GM23338 (cell line): ENCODE results near the gene PHF10. TPM values are rescaled to one million over a fixed set of nuclear protein-coding genes. Genes with fewer than 3 reads are reported as not detected.

ENCODE experiments used
- ATAC-seq: fragments of 200-7000 bp; cut with Tn5 transposase; 3 replicates; pipeline ENCODE4 v1.9.1; 2020
- DNase-seq: peaks from one replicate; pipeline ENCODE4 v3.0.0-alpha.2; 2015; ENCODE audit warnings: low spot score
- H2AFZ ChIP-seq: fragments of 200-600 bp; sonication (generic); 2 replicates; pipeline ENCODE4 v1.8.0; 2016; ENCODE audit warnings: antibody characterized with exemption, mild to moderate bottlenecking, moderate library complexity
- H3F3A ChIP-seq: fragments of 200-600 bp; sonication (generic); replicated peaks from 2 replicates; pipeline ENCODE4 v1.8.0; 2017; ENCODE audit warnings: antibody characterized with exemption, mixed run types, low read depth
- H3K27ac ChIP-seq: fragments of 200-600 bp; sonication (generic); 2 replicates; pipeline ENCODE4 v1.6.1; 2016; ENCODE audit warnings: low read depth
- H3K27me3 ChIP-seq: fragments of 200-600 bp; sonication (generic); 2 replicates; pipeline ENCODE4 v1.8.0; 2016; ENCODE audit warnings: mild to moderate bottlenecking, mixed run types, moderate library complexity; ENCODE audit not compliant: insufficient read depth
- H3K36me3 ChIP-seq: fragments of 200-600 bp; sonication (generic); 2 replicates; pipeline ENCODE4 v1.8.0; 2016; ENCODE audit warnings: mild to moderate bottlenecking; ENCODE audit not compliant: insufficient read depth
- H3K4me1 ChIP-seq: fragments of 200-600 bp; sonication (generic); 2 replicates; pipeline ENCODE4 v1.8.0; 2016; ENCODE audit warnings: mild to moderate bottlenecking, moderate library complexity; ENCODE audit not compliant: insufficient read depth
- H3K4me2 ChIP-seq: fragments of 200-600 bp; sonication (generic); 2 replicates; pipeline ENCODE4 v1.7.1; 2017; ENCODE audit warnings: mixed run types
- H3K4me3 ChIP-seq: fragments of 200-600 bp; sonication (generic); 2 replicates; pipeline ENCODE4 v1.6.1; 2016; ENCODE audit warnings: mixed run types
- H3K79me2 ChIP-seq: fragments of 200-600 bp; sonication (generic); replicated peaks from 2 replicates; pipeline ENCODE4 v1.8.0; 2017; ENCODE audit warnings: mild to moderate bottlenecking; ENCODE audit not compliant: insufficient read depth
- H3K9me2 ChIP-seq: fragments of 200-600 bp; sonication (generic); 2 replicates; pipeline ENCODE4 v1.8.0; 2017; ENCODE audit not compliant: insufficient read depth
- H4K20me1 ChIP-seq: fragments of 200-600 bp; sonication (generic); replicated peaks from 2 replicates; pipeline ENCODE4 v1.8.0; 2017; ENCODE audit warnings: mild to moderate bottlenecking; ENCODE audit not compliant: insufficient read depth
- H3K27ac Mint-ChIP-seq: 2 replicates; pipeline ENCODE4 v1.8.0; 2020; ENCODE audit warnings: inconsistent platforms, mild to moderate bottlenecking, moderate library complexity, mixed read lengths
- H3K27me3 Mint-ChIP-seq: 3 replicates; pipeline ENCODE4 v1.8.0; 2022; ENCODE audit warnings: low read depth, mild to moderate bottlenecking, moderate library complexity, mixed read lengths, inconsistent platforms; ENCODE audit not compliant: insufficient read depth, poor library complexity
- H3K36me3 Mint-ChIP-seq: 3 replicates; pipeline ENCODE4 v1.8.0; 2021; ENCODE audit warnings: low read depth, mild to moderate bottlenecking, inconsistent platforms, moderate library complexity, mixed read lengths
- H3K4me1 Mint-ChIP-seq: 3 replicates; pipeline ENCODE4 v1.8.0; 2020; ENCODE audit warnings: mild to moderate bottlenecking, inconsistent platforms, mixed read lengths
- H3K4me3 Mint-ChIP-seq: 3 replicates; pipeline ENCODE4 v1.8.0; 2021; ENCODE audit warnings: moderate library complexity, mild to moderate bottlenecking, inconsistent platforms, mixed read lengths
- H3K9me3 Mint-ChIP-seq: 3 replicates; pipeline ENCODE4 v1.8.0; 2020; ENCODE audit warnings: moderate library complexity, mild to moderate bottlenecking, inconsistent platforms, mixed read lengths
- CREB1 ChIP-seq: fragments of 250-450 bp; sonication (Bioruptor Pico); IDR thresholded peaks from 2 replicates; pipeline ENCODE4 v1.5.0; 2020; ENCODE audit warnings: low read depth, mild to moderate bottlenecking, moderate library complexity
- CTCF ChIP-seq, 2 experiments: fragments of 200-600 bp in 1 of 2; sonication (generic) in 1 of 2; conservative IDR thresholded peaks; 2 replicates each; pipeline versions ENCODE4 v1.5.1 to v1.6.1; 2016 to 2017; ENCODE audit warnings: antibody characterized with exemption in 2 of 2, low read depth in 2 of 2, mild to moderate bottlenecking in 2 of 2, moderate library complexity in 1 of 2
- ETS1 ChIP-seq: IDR thresholded peaks from 2 replicates; pipeline ENCODE4 v1.6.1; 2016; ENCODE audit warnings: antibody characterized with exemption
- EZH2 ChIP-seq: fragments of 200-600 bp; sonication (generic); IDR thresholded peaks from one replicate; pipeline ENCODE4 v1.8.0; 2017; ENCODE audit warnings: antibody characterized with exemption, mild to moderate bottlenecking, low read depth; ENCODE audit not compliant: unreplicated experiment
- EZH2phosphoT487 ChIP-seq: fragments of 200-600 bp; sonication (generic); IDR thresholded peaks from one replicate; pipeline ENCODE4 v1.8.1; 2018; ENCODE audit warnings: antibody characterized with exemption; ENCODE audit not compliant: unreplicated experiment
- JUNB ChIP-seq: IDR thresholded peaks from one replicate; pipeline ENCODE4 v1.6.1; 2016; ENCODE audit warnings: antibody characterized with exemption; ENCODE audit not compliant: unreplicated experiment
- NANOG ChIP-seq: IDR thresholded peaks from 2 replicates; pipeline ENCODE4 v1.6.1; 2016; ENCODE audit warnings: antibody characterized with exemption, borderline replicate concordance
- POLR2AphosphoS5 ChIP-seq: IDR thresholded peaks from 2 replicates; pipeline ENCODE4 v1.6.1; 2016; ENCODE audit warnings: antibody characterized with exemption, low read depth
- REST ChIP-seq: IDR thresholded peaks from one replicate; pipeline ENCODE4 v1.6.1; 2018; ENCODE audit warnings: antibody characterized with exemption; ENCODE audit not compliant: unreplicated experiment
- STAT1 ChIP-seq: IDR thresholded peaks from one replicate; pipeline ENCODE4 v1.6.1; 2016; ENCODE audit warnings: antibody characterized with exemption; ENCODE audit not compliant: unreplicated experiment
- ZNF114 ChIP-seq: fragments of 250-450 bp; sonication (Bioruptor Pico); IDR thresholded peaks from 2 replicates; pipeline ENCODE4 v1.5.0; 2020; ENCODE audit warnings: mild to moderate bottlenecking, moderate library complexity
- ZNF331 ChIP-seq: fragments of 250-450 bp; sonication (Bioruptor Pico); IDR thresholded peaks from 2 replicates; pipeline ENCODE4 v1.5.0; 2020; ENCODE audit warnings: low read depth, mild to moderate bottlenecking, moderate library complexity
- ZNF462 ChIP-seq: fragments of 250-450 bp; sonication (Bioruptor Pico); IDR thresholded peaks from 2 replicates; pipeline ENCODE4 v1.5.0; 2020; ENCODE audit warnings: mild to moderate bottlenecking, moderate library complexity
- polyA plus RNA-seq: library from polyadenylated mRNA; unstranded; fragments of >200 nt; fragmentation: Nextera tagmentation; extraction: Ambion mirVana; gene quantifications from 2 replicates; pipeline ENCODE4 v1.2.1, GENCODE V29; 2016
- total RNA-seq: library from RNA; depleted of rRNA; stranded (reverse); fragments of >200 nt; shearing (Covaris generic); gene quantifications from 2 replicates; pipeline ENCODE4 v1.2.3, GENCODE V29; 2014

The PHF10 gene
- total and polyA plus RNA-seq, 2 experiments from 2014 or later, result 16.5 to 44.7 TPM

GRCh38 chr6:169685860-169686259 is 38.4 kb downstream of the PHF10 start:
- no peak overlapping the region for H3K27ac ChIP-seq
- H3K79me2 ChIP-seq, result peaks cover 69% of the 10 kb centered on the region
- DNase-seq, result no peak
- Mint-ChIP-seq H3K4me1 (peaks cover 3% of the 10 kb centered on the region; the same call in 2 of the 3 replicates), H3K9me3 (peaks cover 3% of the 10 kb centered on the region; the same call in 2 of the 3 replicates), H3K27me3 (peaks cover 5% of the 10 kb centered on the region), H3K4me3 (no peak overlapping the region), H3K36me3 (peaks cover 90% of the 10 kb centered on the region), H3K27ac (no peak overlapping the region)
- no peak for ATAC-seq
- H3K4me1 ChIP-seq, result no peaks in the 10 kb centered on the region
- H3K4me2 ChIP-seq, result no peak overlapping the region
- peaks cover 4% of the 10 kb centered on the region; the same call in 1 of the 2 replicates for H4K20me1 ChIP-seq
- TF ChIP-seq ZNF114 (CRISPR knock-in tag) (no peak), ZNF462 (no peak), JUNB (no peak), STAT1 (no peak), CTCF (conservative IDR thresholded peaks at IDR 0.05; ENCODE audit: low read depth in 2 of 2) (no peak), NANOG (no peak), CREB1 (CRISPR knock-in tag) (no peak), EZH2 (no peak), REST (no peak), POLR2AphosphoS5 (no peak), ZNF331 (CRISPR knock-in tag) (no peak), ETS1 (no peak), EZH2phosphoT487 (no peak)
- peaks cover 27% of the 10 kb centered on the region for H3K36me3 ChIP-seq
- no peak overlapping the region for H3K4me3 ChIP-seq
- 0 out of 2 replicates have a peak, but pooled peaks cover 3% of the 10 kb centered on the region for H3K9me2 ChIP-seq
- H3K27me3 ChIP-seq, result no peaks in the 10 kb centered on the region
- no peak overlapping the region for H2AFZ ChIP-seq
- no peaks in the 10 kb centered on the region for H3F3A ChIP-seq
